HG02571 (cell line): ENCODE results near the gene TSPAN1.

Experiments used
- ATAC-seq: cut with Tn5 transposase; IDR thresholded peaks from one replicate; pipeline ENCODE4 v1.9.1; 2021; ENCODE audit warnings: mild to moderate bottlenecking, moderate library complexity; ENCODE audit not compliant: unreplicated experiment

Gene TSPAN1

GRCh38 chr1:46159516-46159915, 15.4 kb upstream of the TSPAN1 start:
- ATAC-seq, result no peak

GRCh38 chr1:46160212-46160611, 14.7 kb upstream of the TSPAN1 start:
- ATAC-seq, result no peak

GRCh38 chr1:46166521-46167462, 8.1 kb upstream of the TSPAN1 start:
- ATAC-seq, result no peak

GRCh38 chr1:46168477-46168876, 6.4 kb upstream of the TSPAN1 start:
- no peak for ATAC-seq

- ATAC-seq, result no peak
Observed at GRCh38 chr1:46169811-46170454, 5.0 kb upstream of the TSPAN1 start.

- ATAC-seq, result no peak
Observed at GRCh38 chr1:46171351-46171750, 3.5 kb upstream of the TSPAN1 start.

- ATAC-seq, result no peak
Observed at GRCh38 chr1:46171871-46172270, 3.0 kb upstream of the TSPAN1 start.

- no peak for ATAC-seq
Observed at GRCh38 chr1:46172321-46172720, 2.6 kb upstream of the TSPAN1 start.

GRCh38 chr1:46173361-46173856, 1.5 kb upstream of the TSPAN1 start:
- ATAC-seq, result no peak

GRCh38 chr1:46175243-46175642, 356 bp downstream of the TSPAN1 start:
- ATAC-seq, result no peak

- no peak for ATAC-seq
Observed at GRCh38 chr1:46176211-46176865, 1.5 kb downstream of the TSPAN1 start, which contains the start of gene P3R3URF. P3R3URF (minus strand) TSS chr1:46176488; CDS start chr1:46176471, 17 bp downstream.

GRCh38 chr1:46179138-46180081, 4.5 kb downstream of the TSPAN1 start:
- ATAC-seq, result no peak

GRCh38 chr1:46180082-46180616, 5.3 kb downstream of the TSPAN1 start:
- no peak for ATAC-seq

GRCh38 chr1:46181343-46182260, 6.7 kb downstream of the TSPAN1 start:
- no peak for ATAC-seq

- ATAC-seq, result no peak
Observed at GRCh38 chr1:46183079-46183847, 8.4 kb downstream of the TSPAN1 start.

- ATAC-seq, result no peak
Observed at GRCh38 chr1:46183926-46184557, 9.2 kb downstream of the TSPAN1 start.

GRCh38 chr1:46184920-46185658, 10.2 kb downstream of the TSPAN1 start:
- no peak for ATAC-seq
